GM18507 (cell line): ENCODE measurements around the gene RDX.
"Not testable (repeated sequence)": the region's sequence is repeated elsewhere in the genome, so short reads cannot be mapped to it uniquely, and the experiment has no call there.

Source experiments
- DNase-seq: peaks from one replicate; pipeline ENCODE4 v3.0.0; 2011; ENCODE audit warnings: low read depth; ENCODE audit not compliant: insufficient read length; ENCODE audit errors: extremely low spot score
- FAIRE-seq: peaks from 2 replicates; lab custom pipeline; 2011; peaks lifted over from hg19 to GRCh38; lab: Jason Lieb, UNC

The RDX gene

DNA sequence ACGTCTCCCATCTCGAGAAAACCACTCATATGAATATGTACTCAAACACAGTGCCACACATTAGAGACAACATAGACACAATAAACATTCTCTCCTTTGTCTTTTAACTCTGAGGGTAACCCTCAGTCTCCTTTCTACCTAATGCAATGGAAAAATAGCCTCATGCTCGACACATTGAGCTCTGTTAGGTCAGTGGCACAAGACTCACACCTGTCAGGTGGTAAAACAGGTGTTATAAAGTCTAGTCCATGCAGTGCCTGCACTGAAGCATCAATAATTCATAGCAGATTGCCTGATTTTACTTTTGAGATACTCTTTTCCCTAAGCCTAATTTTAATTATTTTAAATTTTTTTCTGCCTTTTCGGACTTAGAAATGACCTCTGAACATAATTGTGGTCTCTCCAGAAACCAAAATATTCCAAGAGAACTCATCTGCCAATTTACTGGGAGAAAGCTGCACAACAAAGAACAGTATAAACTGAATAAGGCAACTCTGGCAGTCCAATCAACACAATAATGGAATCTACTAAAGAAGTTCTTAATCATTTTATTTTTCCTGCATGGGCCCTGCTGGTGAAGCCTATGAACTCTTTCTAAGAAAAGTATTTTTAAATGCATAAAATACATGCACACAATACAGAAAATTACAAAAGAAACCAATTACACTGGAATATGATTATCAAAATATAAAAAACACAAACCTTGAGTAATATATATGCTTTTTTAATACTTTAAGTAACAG is 9.9 kb downstream of the RDX start:
- no peak for DNase-seq
- FAIRE-seq: no peak

GRCh38 chr11:110283862-110284261 is 12.6 kb downstream of the RDX start:
- DNase-seq (no peak), FAIRE-seq (no peak)

DNA sequence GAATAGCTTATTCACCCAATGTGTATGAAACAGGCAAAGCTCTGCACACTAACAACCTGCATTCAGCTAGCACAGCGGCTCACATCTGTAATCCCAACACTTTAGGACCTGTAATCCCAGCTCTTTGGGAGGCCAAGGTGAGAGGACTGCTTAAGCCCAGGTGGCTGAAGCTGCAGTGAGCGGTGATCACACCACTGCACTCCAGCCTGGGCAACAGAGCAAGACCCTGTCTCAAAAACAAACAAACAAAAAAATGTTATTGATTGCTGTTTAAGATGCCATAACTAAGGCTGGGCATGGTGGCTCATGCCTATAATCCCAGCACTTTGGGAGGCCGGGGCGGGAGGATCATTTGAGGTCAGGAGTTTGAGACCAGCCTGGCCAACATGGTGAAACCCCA is 15.8 kb downstream of the RDX start:
- not testable (repeated sequence) for DNase-seq, FAIRE-seq

DNA sequence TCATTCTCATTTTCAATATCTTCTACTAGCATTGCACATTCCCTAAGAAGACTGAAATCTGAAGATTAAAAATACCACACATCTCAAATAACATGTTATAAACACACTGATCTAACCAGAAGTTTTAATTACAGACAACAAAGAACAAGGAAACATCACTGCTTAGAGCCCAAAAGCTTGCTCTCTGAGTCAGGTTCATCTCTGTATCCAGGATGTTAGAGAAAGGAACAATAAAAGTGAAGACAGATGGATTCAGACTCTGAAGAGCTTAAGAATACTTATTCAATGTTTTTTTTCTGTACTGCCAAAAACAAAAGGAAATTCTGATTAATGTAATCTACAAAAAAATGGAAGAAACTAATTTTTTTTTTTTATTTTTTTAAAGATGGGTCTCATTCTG is 16.5 kb downstream of the RDX start:
- FAIRE-seq (no peak), DNase-seq (no peak)

DNA sequence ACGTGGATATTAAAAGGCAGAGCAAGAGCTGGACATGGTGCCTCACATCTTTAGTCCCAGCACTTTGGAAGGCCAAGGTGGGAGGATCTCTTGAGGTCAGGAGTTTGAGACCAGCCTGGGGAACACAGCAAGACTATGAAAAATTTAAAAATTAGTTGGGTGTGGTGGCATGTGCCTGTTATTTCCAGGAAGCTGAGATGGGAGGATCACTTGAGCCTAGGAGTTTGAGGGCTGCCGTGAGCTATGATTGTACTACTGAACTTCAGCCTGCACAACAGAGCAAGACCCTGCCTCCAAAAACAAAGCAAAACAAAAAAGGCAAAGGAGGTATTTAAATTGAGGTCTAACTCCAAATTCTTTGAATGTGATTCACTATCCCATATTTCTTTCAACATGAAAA is 23.5 kb downstream of the RDX start:
- DNase-seq: no peak
- no peak for FAIRE-seq

- FAIRE-seq (no peak), DNase-seq (no peak)
These were observed 26.4 kb downstream of the RDX start for GRCh38 chr11:110269996-110270395.

DNA sequence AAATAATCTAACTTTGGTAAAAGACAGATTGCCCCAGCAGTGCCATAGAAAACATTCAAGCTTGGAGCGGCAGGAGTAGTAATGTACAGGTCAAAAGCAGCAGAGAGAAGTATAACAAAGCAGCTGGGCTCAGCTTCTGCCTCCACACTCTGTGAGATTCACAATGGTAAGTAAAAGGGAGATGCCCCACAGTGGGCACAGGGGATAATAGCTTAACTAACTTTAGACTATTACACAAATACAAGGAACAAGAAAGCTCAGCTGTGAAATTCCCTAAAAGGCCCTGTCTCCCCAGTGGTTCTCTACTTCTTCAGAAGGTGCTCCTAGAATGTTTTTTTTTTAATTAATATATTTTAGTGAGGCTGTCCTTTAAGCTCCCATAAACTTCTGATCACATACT is 28.0 kb downstream of the RDX start:
- DNase-seq: no peak
- no peak for FAIRE-seq

DNA sequence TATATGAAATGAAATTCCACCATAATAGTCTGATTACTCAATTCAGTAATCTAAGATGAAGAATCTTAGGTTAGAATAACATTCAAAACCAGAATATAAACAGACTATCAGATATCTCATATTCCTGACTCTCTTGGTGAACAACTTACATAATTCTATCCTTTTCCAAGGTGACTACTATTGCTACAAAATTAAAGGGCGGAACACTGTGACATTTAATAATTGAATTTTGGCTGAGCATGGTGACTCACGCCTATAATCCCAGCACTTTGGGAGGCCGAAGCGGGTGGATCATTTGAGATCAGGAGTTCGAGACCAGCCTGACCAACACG is 34.4 kb downstream of the RDX start:
- no peak for DNase-seq
- no peak for FAIRE-seq

DNA sequence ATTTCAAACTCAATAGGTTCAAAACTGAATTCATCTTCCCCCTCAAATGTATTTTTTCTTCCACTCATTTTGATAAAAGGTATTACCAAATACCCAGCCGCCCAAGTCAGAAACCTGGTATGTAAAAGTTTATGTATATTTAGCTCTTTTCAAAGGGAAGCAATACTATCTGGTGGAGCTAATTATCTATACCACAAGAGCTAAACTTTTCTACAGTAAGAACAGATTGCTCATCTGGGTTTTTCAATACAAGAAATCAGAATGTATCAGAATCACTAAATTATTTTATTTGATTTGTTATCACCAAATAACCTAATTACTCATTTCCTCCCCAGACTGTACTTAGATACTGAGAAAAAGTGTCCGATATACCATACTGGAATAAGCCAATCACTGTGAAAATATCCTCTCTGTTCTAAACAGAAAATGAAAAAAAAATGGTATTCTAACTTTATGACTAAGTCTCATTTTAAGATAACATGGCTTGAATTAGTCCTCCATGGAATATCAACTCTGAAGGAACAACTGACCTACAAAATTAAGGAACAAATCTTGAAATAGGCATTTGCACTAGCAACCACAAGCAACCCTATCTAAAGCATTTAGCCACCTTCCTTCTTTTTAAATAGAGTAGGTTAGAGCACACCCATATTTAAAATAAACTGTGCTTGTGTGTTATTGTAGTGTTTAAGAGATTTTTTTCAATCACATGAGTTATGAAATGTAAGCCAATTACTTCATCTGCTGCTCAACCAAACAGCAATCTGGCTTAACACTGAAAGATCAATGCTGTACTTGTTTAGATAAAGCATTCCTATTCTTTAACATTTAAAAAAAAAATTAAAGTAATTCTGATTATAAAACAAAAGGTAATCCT is 35.0 kb downstream of the RDX start:
- no peak for FAIRE-seq

GRCh38 chr11:110253525-110253924 is 42.9 kb downstream of the RDX start:
- no peak for DNase-seq
- FAIRE-seq: no peak

More for the DNA sequence above, 35.0 kb downstream of the RDX start:
- DNase-seq: no peak

GRCh38 chr11:110251836-110252235 is 44.6 kb downstream of the RDX start:
- FAIRE-seq (no peak), DNase-seq (no peak)

GRCh38 chr11:110250168-110250567 is 46.2 kb downstream of the RDX start:
- DNase-seq (no peak), FAIRE-seq (no peak)

- no peak for FAIRE-seq
- no peak for DNase-seq
These were observed 46.6 kb downstream of the RDX start for GRCh38 chr11:110249766-110250165.

GRCh38 chr11:110249066-110249465 is 47.3 kb downstream of the RDX start:
- FAIRE-seq: no peak

DNA sequence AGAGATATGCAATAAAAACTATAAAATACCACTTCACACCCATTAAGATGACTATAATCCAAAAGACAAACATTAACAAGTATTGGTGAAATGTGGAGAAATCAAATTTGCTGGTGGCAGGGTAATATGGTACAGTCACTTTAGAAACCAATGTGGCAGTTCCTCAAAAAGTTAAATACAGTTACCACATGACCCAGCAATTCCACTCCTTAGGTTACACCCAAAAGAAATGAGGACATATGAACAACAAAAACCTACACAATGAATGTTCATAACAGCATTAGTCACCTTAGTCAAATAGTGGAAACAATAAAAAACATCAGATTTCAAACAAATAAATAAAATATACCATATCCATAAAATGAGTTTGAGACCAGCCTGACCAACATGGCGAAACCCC is 52.6 kb downstream of the RDX start:
- no peak for DNase-seq
- FAIRE-seq: no peak

More at GRCh38 chr11:110249066-110249465, 47.3 kb downstream of the RDX start:
- DNase-seq: no peak

DNA sequence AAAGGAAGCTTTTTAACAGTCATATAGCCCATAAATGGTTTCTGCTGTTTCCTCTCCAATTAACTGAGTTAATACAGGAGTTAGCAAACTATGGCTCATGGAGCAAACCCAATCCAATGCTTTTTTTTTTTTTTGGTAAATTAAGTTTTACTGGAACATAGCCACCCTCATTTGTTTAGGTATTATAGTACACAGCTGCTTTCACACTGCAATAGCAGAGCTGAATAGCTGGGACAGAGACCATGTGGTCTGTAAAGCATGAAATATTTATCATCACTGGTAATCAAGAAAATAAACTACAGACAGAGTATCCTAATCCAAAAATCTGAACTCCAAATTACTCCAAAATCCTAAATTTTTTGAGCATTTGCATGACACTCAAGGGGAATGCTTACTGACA is 53.7 kb downstream of the RDX start:
- no peak for DNase-seq
- FAIRE-seq: no peak

DNA sequence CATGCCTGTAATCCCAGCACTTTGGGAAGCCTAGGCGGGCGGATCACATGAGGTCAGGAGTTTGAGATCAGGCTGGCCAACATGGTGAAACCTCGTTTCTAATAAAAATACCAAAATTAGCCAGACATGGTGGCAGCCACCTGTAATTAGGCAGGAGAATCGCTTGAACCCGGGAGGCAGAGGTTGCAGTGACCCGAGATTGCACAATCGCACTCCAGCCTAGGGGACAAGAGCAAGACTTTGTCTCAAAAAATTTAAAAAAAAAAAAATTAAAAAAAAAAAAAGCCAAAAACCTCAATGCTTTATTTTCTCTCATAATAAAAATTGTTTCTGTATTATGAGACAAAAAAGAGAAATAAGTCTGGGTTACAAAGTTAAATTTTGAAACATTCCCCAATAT is 54.2 kb downstream of the RDX start:
- DNase-seq: no peak
- no peak for FAIRE-seq

- DNase-seq: no peak
These were observed 60.4 kb downstream of the RDX start for GRCh38 chr11:110235966-110236365.

GRCh38 chr11:110230377-110230776 is 66.0 kb downstream of the RDX start:
- no peak for FAIRE-seq
- no peak for DNase-seq

More at GRCh38 chr11:110235966-110236365, 60.4 kb downstream of the RDX start:
- FAIRE-seq: no peak

DNA sequence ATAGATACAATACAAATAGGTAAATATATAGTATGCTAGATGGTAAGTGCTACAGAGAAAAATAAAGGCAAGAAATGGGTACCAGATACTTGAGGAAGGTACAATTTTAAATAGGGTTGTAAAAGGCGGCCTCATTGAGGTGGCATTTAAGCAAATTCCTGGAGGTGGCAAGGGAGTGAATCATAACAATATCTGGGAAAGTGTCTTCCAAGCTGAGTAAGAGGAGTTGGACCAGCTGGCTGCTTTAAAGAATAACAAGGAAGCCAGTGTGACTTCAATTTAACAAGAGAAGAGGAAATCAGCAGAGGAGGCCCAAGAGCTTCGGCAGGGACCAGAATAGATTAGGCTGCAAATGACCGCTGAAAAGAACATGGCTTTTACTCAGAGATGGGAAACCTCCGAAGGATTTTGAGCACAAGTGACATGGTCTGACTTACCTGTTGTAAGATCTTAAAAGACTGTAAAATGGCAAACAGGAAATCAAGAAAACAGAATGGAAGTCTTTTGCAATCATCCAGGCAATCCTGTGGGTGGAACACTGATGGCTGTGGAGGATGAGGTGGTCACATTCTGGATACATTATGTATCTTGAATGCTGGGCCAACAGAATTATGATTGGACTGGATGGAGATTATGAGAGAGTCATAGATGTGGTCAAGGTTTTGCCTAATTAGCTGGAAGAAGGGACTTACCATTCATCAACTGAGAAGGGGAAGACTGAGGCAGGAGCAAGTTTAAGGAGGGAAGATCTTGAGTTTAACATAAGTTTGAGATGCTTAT is 77.2 kb downstream of the RDX start:
- FAIRE-seq (no peak), DNase-seq (no peak)
